Kidney (tissue), 14 donors: ENCODE data around the gene MASTL. TPM values are rescaled to one million over a fixed set of nuclear protein-coding genes. Genes with fewer than 3 reads are reported as not detected.

Source experiments
- DNase-seq, 5 donors: peaks; one replicate each; pipeline ENCODE4 v3.0.0-alpha.2; 2013 to 2020
- FAIRE-seq: peaks from 2 replicates; lab custom pipeline; 2012; peaks lifted over from hg19 to GRCh38; lab: Jason Lieb, UNC
- H3K27ac ChIP-seq, 2 donors: one replicate each; pipeline ENCODE4 v1.7.0; 2013; ENCODE audit warnings: low read depth in 2 of 2, low read length in 2 of 2, inconsistent platforms in 1 of 2
- H3K27me3 ChIP-seq: one replicate; pipeline ENCODE4 v1.7.1; 2013; ENCODE audit warnings: low read length, inconsistent platforms; ENCODE audit not compliant: control insufficient read depth, insufficient read depth
- H3K36me3 ChIP-seq, 3 donors: one replicate each; pipeline versions ENCODE4 v1.7.0 to v1.7.1; 2013; ENCODE audit warnings: low read length in 3 of 3, control low read depth in 1 of 3, inconsistent platforms in 1 of 3; ENCODE audit not compliant: insufficient read depth in 3 of 3, control insufficient read depth in 2 of 3
- H3K4me1 ChIP-seq, 3 donors: one replicate each; pipeline versions ENCODE4 v1.7.0 to v1.7.1; 2013; ENCODE audit warnings: low read length in 3 of 3, inconsistent platforms in 1 of 3, low read depth in 1 of 3; ENCODE audit not compliant: control insufficient read depth in 2 of 3, insufficient read depth in 2 of 3
- H3K4me3 ChIP-seq, 3 donors: one replicate each; pipeline versions ENCODE4 v1.7.0 to v1.8.1; 2013; ENCODE audit warnings: low read length in 3 of 3, control low read depth in 1 of 3, inconsistent platforms in 1 of 3
- H3K9ac ChIP-seq, 3 donors: one replicate each; pipeline versions ENCODE4 v1.7.0 to v1.7.1; 2013; ENCODE audit warnings: low read length in 3 of 3, control low read depth in 1 of 3, inconsistent platforms in 1 of 3
- H3K9me3 ChIP-seq, 3 donors: one replicate each; pipeline versions ENCODE4 v1.7.0 to v1.7.1; 2013; ENCODE audit warnings: low read length in 3 of 3, control low read depth in 1 of 3, inconsistent platforms in 1 of 3; ENCODE audit not compliant: control insufficient read depth in 2 of 3, insufficient read depth in 1 of 3
- CTCF ChIP-seq: IDR thresholded peaks from 3 replicates; pipeline ENCODE4 v1.5.1; 2012; ENCODE audit warnings: mild to moderate bottlenecking, moderate library complexity, borderline replicate concordance; ENCODE audit not compliant: insufficient read depth; ENCODE audit errors: extremely low read depth
- intact Hi-C: fragments of 100-400 bp; cut with DNase I; formaldehyde crosslinking; loops from one replicate; pipeline ENCODE4 v1.11.1; 2022
- polyA plus RNA-seq: library from polyadenylated mRNA; stranded (reverse); fragments of 350-450 nt; fragmentation: Illumina TruSeq; extraction: RNeasy Lipid Tissue Mini Kit (QIAGEN cat#74804); gene quantifications from one replicate; pipeline ENCODE4 v1.2.3, GENCODE V29; 2014; ENCODE audit warnings: low read depth, low replicate concordance; ENCODE audit not compliant: insufficient read depth
- total RNA-seq: library from RNA; stranded (reverse); fragmentation: NEBNext Ultra II Directional; extraction: Animal tissue kit (Norgen Biotek cat#: 25700); gene quantifications from one replicate; pipeline ENCODE4 v1.2.1, GENCODE V29; 2021
- donor health status: control.
- donor health status: control.
- donor health status: control.
- donor health status: control.
- donor health status: control.
- donor health status: DM: yes; HTN: yes; CAD: no.
- donor health status: Normal renal cell carcinoma (clear cell type).

The MASTL gene
- total and polyA plus RNA-seq, 2 donors from 2014 or later: 2.6 to 10.3 TPM

DNA sequence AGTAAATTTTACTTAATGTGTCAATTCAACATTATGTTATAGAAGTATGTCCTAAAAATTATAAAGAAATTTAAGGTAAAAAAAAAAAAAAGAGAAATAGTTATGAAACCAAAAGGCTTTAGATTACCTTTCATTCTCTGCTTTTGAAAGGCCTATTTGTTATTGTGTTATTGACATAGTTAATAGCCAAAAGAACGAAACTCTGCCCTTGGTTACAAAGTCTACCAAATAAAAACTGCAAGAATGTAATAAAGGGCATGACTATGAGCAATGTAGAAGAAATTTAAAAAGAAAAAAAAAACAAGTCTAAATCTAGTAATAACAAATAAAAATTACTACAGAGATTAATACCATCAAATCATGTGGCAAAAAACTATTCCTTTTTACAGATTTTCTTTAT is 74.9 kb downstream of the MASTL start:
- no peaks in the 10 kb centered on the region for H3K9me3 ChIP-seq
- DNase-seq (no peak), FAIRE-seq (peak; percentile 58)
- no peaks in the 10 kb centered on the region for H3K27me3 ChIP-seq
- no peak overlapping the region for H3K9ac ChIP-seq
- no peak overlapping the region for H3K27ac ChIP-seq
- intact Hi-C loops: no loop called here
- H3K4me3 ChIP-seq: no peak overlapping the region
- TF ChIP-seq CTCF: no peak
- H3K4me1 ChIP-seq: no peaks in the 10 kb centered on the region
- peaks cover 0 to 16% (median 0%) of the 10 kb centered on the region in 3 donors for H3K36me3 ChIP-seq

GRCh38 chr10:27235706-27236105 is 80.6 kb downstream of the MASTL start:
- DNase-seq: no peak
- H3K4me1 ChIP-seq: peaks cover 0 to 3% (median 0%) of the 10 kb centered on the region in 3 donors
- H3K36me3 ChIP-seq: peaks cover 0 to 6% (median 0%) of the 10 kb centered on the region in 3 donors
- no peak overlapping the region for H3K27ac ChIP-seq
- H3K27me3 ChIP-seq: no peaks in the 10 kb centered on the region
- intact Hi-C loops: no loop called here
- no peaks in the 10 kb centered on the region for H3K9me3 ChIP-seq
- TF ChIP-seq CTCF: no peak
- no peak overlapping the region for H3K4me3 ChIP-seq
- H3K9ac ChIP-seq: peak overlapping the region in 1 of 3 donors; percentile 34
- FAIRE-seq: no peak

Other genes starting within 250 kb of the MASTL start
- 9.3 TPM for gene ANKRD26, start 54.9 kb upstream of the MASTL start, total RNA-seq
- 1.9 TPM for gene ANKRD26, start 54.9 kb upstream of the MASTL start, polyA plus RNA-seq
- gene YME1L1, start 968 bp upstream of the MASTL start, total RNA-seq: 88.5 TPM
- gene YME1L1, start 968 bp upstream of the MASTL start, polyA plus RNA-seq: 36.0 TPM
- gene ACBD5, start 85.4 kb downstream of the MASTL start, total RNA-seq: 32.6 TPM
- gene ACBD5, start 85.4 kb downstream of the MASTL start, polyA plus RNA-seq: 22.5 TPM